ENCODE measurements around the gene HGFAC.

HGFAC gene

GRCh38 chr4:3416270-3416669 lies 25.5 kb upstream of the HGFAC start:
- TF ChIP-seq GATA2 (IDR thresholded peaks at IDR 0.05; ENCODE audit: low read depth, low read length) (no peak), GATA3 (IDR thresholded peaks at IDR 0.05; ENCODE audit: low read depth, low read length) (no peak)

DNA sequence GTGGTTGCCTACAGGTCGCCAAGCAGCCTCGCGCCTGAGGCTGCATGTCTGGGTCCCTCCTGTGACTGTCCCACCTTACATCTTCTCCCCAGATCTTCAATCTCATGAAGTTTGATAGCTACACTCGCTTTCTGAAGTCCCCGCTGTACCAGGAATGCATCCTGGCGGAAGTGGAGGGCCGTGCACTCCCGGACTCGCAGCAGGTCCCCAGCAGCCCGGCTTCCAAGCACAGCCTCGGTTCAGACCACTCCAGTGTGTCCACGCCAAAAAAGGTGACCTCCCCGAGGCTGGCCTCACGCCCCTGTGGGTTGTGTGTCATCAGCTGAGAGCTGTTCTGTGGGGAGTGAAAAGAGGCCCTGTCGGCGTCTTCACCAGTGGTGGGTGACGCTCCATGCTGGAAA lies 24.9 kb upstream of the HGFAC start:
- no peak for TF ChIP-seq GATA3 (IDR thresholded peaks at IDR 0.05; ENCODE audit: low read depth, low read length)
- TF ChIP-seq GATA2 (IDR thresholded peaks at IDR 0.05; ENCODE audit: low read depth, low read length): no peak

- TF ChIP-seq GATA2 (IDR thresholded peaks at IDR 0.05; ENCODE audit: low read depth, low read length): no peak
- no peak for TF ChIP-seq GATA3 (IDR thresholded peaks at IDR 0.05; ENCODE audit: low read depth, low read length)
Observed at GRCh38 chr4:3417448-3417847, 24.3 kb upstream of the HGFAC start.

GRCh38 chr4:3418029-3418762 lies 23.6 kb upstream of the HGFAC start:
- TF ChIP-seq GATA2 (IDR thresholded peaks at IDR 0.05; ENCODE audit: low read depth, low read length) (no peak), GATA3 (IDR thresholded peaks at IDR 0.05; ENCODE audit: low read depth, low read length) (no peak)

DNA sequence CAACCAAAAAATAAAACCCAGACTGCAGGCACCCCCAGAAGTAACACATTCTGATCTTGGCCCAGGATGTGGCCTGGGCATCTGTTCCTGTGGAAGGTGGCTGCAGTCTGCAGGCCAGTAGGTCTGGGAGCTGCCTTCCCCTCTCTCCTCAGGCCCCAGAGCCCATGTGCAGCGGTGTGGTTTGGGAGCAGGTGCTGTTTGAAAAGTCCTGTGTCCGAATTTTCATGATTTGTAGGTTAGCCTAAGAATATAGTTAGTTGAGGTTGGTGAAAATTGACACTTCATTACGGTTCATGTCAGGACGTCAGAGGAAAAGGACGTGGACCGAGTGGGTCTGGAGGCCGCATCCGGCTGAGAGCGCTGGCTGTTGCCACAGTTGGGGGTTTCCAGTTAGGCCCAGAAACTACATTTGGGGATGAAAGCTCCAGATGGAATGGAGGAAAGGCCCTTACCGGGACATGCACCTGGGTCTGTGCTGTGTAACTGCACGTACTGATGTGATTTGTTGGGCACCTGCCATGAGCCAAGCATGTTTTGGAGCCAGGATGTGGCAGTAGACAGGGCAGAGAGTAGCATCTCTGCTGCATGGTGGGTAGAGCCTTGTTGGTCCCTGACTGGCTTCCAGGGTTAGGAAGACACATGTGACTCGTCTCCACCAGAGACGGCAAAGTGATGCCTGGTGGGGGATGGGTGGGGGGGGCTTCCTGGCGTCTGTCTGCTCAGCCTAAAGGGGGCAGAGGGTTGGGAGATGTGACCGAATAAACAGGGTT lies 21.7 kb upstream of the HGFAC start:
- TF ChIP-seq GATA2 (IDR thresholded peaks at IDR 0.05; ENCODE audit: low read depth, low read length) (no peak), GATA3 (IDR thresholded peaks at IDR 0.05; ENCODE audit: low read depth, low read length) (no peak)

- TF ChIP-seq GATA3 (IDR thresholded peaks at IDR 0.05; ENCODE audit: low read depth, low read length) (no peak), GATA2 (IDR thresholded peaks at IDR 0.05; ENCODE audit: low read depth, low read length) (no peak)
Observed at GRCh38 chr4:3420606-3420955, 21.2 kb upstream of the HGFAC start.

GRCh38 chr4:3420956-3421355 lies 20.8 kb upstream of the HGFAC start:
- TF ChIP-seq GATA3 (IDR thresholded peaks at IDR 0.05; ENCODE audit: low read depth, low read length) (no peak), GATA2 (IDR thresholded peaks at IDR 0.05; ENCODE audit: low read depth, low read length) (no peak)

DNA sequence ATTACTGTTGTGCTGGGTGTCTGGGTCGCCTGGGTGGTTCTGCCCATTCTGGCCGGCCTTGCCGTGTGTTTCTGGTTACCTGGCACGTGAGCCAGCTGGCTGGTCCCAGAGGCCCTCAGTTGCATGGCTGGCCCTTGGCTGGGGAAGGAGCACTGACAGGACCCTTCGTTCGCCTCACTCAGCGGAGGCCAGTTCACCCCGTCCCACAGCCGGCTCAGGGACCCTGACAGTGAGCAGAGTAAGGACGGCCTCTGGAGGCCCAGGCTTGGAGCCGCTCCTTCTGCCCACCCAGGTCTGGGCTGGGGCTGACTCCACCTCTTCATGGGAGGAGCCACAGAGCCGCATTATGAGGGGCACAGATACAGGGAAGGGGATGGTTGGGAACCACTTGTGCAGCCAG lies 20.3 kb upstream of the HGFAC start:
- TF ChIP-seq GATA2 (IDR thresholded peaks at IDR 0.05; ENCODE audit: low read depth, low read length): no peak
- no peak for TF ChIP-seq GATA3 (IDR thresholded peaks at IDR 0.05; ENCODE audit: low read depth, low read length)

GRCh38 chr4:3422241-3422801 lies 19.4 kb upstream of the HGFAC start:
- no peak for TF ChIP-seq GATA2 (IDR thresholded peaks at IDR 0.05; ENCODE audit: low read depth, low read length)
- no peak for TF ChIP-seq GATA3 (IDR thresholded peaks at IDR 0.05; ENCODE audit: low read depth, low read length)

GRCh38 chr4:3422808-3423297 lies 18.9 kb upstream of the HGFAC start:
- TF ChIP-seq GATA2 (IDR thresholded peaks at IDR 0.05; ENCODE audit: low read depth, low read length) (no peak), GATA3 (IDR thresholded peaks at IDR 0.05; ENCODE audit: low read depth, low read length) (no peak)

GRCh38 chr4:3423406-3423805 lies 18.4 kb upstream of the HGFAC start:
- TF ChIP-seq GATA2 (IDR thresholded peaks at IDR 0.05; ENCODE audit: low read depth, low read length): no peak
- no peak for TF ChIP-seq GATA3 (IDR thresholded peaks at IDR 0.05; ENCODE audit: low read depth, low read length)

GRCh38 chr4:3423952-3424351 lies 17.8 kb upstream of the HGFAC start:
- TF ChIP-seq GATA3 (IDR thresholded peaks at IDR 0.05; ENCODE audit: low read depth, low read length) (no peak), GATA2 (IDR thresholded peaks at IDR 0.05; ENCODE audit: low read depth, low read length) (no peak)

GRCh38 chr4:3424522-3425095 lies 17.2 kb upstream of the HGFAC start:
- TF ChIP-seq GATA2 (IDR thresholded peaks at IDR 0.05; ENCODE audit: low read depth, low read length) (no peak), GATA3 (IDR thresholded peaks at IDR 0.05; ENCODE audit: low read depth, low read length) (no peak)

DNA sequence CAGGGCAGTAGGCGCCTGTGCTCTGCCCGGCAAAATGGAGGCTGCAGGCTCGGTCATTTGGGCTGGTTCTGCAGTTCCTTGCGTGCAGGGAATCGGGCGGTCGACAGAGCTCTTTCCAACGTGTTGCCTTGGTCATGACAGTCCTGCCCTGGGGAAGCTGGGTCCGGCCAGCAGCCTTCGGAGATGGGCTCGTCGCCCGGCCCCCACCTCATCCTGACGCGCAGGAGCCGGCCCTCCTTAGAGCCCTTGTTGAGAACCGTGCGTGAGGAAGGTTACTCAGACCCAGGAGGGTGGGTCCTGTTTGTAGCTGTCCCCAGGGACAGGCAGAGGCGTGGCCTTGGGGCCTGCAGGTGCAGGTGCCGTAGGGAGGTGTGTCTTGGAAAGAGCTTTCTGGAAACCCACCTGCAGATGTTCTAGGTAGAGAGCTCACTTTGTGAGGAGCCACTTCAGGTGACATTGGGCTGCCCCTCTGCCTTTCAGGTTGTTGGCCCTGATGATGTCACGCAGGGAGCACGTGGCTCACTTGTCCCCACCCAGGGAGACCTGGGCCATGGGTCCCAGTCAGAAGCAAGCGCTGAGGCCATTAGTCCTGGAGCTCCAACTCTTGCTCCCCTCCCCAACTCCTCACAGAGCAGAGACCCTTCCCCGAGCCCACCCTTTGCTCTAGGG lies 15.2 kb upstream of the HGFAC start:
- TF ChIP-seq GATA2 (IDR thresholded peaks at IDR 0.05; ENCODE audit: low read depth, low read length): no peak
- no peak for TF ChIP-seq GATA3 (IDR thresholded peaks at IDR 0.05; ENCODE audit: low read depth, low read length)
